ENCODE measurements around the gene PLCB1.

Gene PLCB1

DNA sequence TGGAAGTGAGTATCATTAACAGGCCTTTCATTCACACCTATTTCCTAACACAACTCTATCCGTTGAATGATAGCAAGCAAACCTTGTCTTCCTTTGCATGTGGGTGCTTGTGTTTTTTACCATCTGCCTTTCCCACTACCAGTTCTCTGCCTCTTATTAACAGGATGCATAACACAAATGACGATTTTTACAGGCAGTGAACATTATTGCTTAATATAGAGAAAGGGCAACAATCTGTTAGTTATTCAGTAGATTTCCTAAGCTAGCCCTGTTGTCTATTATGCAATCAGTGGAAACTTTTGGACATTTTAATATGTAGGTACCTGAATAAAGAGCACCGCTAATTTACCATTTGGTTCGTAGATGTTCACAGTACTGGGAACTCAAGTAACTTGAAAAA, 588.0 kb downstream of the PLCB1 start:
- DNase-seq (ENCODE audit: low read depth): no peak

- peak; percentile 48 for DNase-seq (ENCODE audit: low read depth)
These were observed 589.0 kb downstream of the PLCB1 start for GRCh38 chr20:8721098-8721497.

- peak; percentile 65 for DNase-seq (ENCODE audit: low read depth)
These were observed 590.3 kb downstream of the PLCB1 start for GRCh38 chr20:8722277-8722928.

GRCh38 chr20:8723296-8723695, 591.2 kb downstream of the PLCB1 start:
- no peak for DNase-seq (ENCODE audit: low read depth)

- DNase-seq (ENCODE audit: low read depth): no peak
These were observed 592.8 kb downstream of the PLCB1 start for GRCh38 chr20:8724884-8725283.

- no peak for DNase-seq (ENCODE audit: low read depth)
These were observed 594.4 kb downstream of the PLCB1 start for GRCh38 chr20:8726460-8726859.

- DNase-seq (ENCODE audit: low read depth): no peak
These were observed 602.9 kb downstream of the PLCB1 start for GRCh38 chr20:8735014-8735413.

- no peak for DNase-seq (ENCODE audit: low read depth)
These were observed 603.6 kb downstream of the PLCB1 start for GRCh38 chr20:8735674-8736073.

- no peak for DNase-seq (ENCODE audit: low read depth)
These were observed 608.2 kb downstream of the PLCB1 start for GRCh38 chr20:8740265-8740664.

GRCh38 chr20:8744228-8744844, 612.3 kb downstream of the PLCB1 start:
- DNase-seq (ENCODE audit: low read depth): peak; percentile 77

GRCh38 chr20:8749101-8749500, 617.0 kb downstream of the PLCB1 start:
- peak; percentile 10 for DNase-seq (ENCODE audit: low read depth)

DNA sequence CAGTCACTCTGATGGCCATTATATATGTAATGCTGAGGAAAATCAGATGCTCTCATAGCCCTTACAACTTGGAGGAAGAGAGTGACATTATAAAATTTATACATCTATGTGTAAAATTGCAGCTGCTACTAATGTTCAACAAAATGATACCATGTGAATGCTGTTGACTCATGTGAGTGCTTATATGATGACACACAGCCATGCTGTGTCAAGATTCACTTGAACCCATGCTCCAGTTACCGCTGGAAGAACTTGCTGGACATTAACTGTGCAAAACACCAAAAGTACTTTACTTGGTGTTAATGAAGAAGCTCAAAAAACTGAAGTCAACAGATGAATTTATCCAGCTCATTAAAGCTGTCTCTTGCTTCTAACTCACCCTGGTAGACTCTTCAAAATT, 617.9 kb downstream of the PLCB1 start:
- peak; percentile 25 for DNase-seq (ENCODE audit: low read depth)

DNA sequence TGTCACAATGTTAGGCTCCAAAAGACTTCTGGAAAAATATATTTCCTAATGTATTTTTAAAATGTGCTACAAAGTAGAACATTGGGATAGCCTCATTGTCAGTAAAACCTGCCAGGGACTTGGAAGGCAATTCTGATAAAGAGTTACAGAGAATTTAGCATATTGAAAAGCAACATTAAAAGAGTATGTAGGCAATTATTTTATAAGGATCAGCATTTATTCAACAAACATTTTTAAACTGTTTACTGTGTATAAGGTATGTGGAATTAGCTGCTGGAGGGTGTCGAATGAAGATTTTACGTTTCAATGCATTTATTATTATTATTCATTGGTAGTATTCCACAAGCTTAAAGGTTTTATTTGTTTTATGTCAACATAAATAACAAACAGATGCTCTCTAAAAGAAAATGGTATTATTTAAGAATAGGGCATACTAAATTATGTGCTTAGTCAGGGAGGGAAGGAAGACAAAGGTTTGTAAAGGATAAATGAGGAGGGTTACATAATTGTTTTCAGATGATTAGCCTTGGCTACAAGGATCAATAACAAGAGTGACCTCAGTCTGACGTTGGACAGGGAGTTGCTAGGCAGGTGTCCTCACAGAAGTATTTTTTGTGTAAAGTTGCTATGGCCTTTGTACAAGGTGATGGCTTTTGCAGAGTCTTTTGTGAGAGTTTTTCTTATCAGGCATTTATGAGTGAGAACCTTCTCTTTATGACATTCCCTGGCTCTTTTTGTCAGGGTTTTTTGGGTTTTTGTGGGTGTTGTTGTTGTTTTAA, 623.5 kb downstream of the PLCB1 start:
- no peak for DNase-seq (ENCODE audit: low read depth)

DNA sequence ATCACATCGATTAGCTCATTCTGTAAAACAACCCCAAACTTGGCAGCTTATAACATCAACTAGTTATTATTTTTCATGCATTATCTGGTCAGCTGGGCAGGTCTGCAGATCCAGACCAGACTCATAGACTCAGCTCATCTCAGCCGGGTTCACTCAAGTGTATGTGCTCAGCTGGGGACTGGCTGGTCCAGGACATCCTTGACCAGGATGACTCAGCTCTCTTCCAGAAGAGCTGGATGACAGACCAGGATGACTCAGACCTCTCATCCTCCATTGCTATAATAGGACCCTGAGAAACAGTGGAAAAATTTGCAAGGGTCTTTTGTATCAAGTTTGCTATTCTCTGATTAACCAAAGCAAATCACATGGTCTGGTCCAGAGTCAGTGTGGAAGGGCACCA, 624.3 kb downstream of the PLCB1 start:
- peak; percentile 78 for DNase-seq (ENCODE audit: low read depth)

DNA sequence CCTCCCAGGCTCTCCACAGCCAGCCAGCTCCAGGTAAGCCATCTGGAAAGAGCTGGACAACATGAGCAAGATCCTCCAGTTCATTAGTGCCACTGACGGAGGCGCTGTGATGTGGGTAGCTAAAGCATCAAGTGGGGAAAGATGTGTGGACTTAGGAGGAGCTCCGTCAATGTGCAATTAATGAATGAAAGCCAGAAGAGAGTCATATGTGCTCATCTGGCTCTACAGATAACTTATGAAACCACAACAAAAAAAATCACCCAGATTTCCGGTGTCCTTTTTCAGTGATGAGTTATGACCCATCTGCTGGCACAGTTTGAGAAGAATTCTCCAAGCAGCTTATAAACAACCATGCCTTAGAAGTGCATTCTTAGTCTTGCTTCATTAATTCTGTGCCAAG, 625.1 kb downstream of the PLCB1 start:
- DNase-seq (ENCODE audit: low read depth): peak; percentile 79

DNA sequence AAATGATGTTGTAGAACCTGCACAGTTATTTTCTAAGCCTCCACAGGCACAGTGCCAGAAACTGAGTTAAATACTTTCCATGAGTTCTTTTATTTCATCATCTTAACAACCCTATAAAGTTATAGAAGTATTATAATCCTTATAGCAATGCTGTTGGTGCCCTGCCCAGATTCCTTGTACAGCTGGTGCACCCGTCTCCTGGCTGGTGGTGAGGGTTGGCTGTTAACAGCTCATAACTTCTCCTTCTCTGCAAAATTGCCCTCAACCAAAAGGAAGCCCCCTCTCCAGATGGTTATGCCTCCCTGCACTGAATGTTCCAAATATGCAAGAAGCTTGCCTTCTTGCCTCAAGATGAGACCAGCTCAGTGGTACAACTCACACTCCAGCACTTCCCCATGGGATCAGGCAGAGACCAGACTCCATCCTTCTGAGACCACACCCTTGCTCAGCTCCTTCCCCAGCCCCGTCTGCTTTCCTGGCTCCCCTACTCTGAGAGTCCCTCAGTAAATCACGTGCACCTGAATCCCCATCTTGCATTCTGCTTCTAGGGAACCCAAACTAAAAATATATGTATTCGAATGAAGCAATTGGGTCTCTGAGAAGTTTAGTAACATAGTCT, 632.4 kb downstream of the PLCB1 start:
- no peak for DNase-seq (ENCODE audit: low read depth)

DNA sequence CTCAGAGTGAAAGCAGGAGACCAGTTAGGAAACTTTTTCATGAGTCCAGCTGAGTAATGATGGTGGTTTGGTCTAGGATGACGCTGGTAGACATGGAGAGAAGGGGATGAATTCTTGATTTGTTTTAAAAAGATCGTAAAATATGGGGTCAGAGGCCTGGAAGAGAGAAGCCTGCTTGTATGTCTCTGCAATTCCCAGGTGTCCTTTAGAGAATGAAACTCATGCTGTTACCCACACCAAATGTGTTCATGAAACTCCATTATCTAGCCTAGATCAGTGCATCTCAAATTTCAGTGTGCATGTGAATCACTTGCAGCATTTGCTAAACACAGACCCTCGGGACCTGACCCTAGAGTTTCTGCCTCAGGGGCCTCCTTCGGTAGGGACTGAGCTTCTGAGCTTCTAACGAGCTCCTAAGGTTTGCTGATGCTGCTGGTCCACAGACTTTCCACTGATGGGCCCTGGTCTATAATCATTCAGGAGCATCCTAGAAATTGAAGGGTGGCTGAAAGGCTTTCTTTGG, 634.9 kb downstream of the PLCB1 start:
- no peak for DNase-seq (ENCODE audit: low read depth)

GRCh38 chr20:8774412-8774811, 642.3 kb downstream of the PLCB1 start:
- DNase-seq (ENCODE audit: low read depth): peak; percentile 16

- no peak for DNase-seq (ENCODE audit: low read depth)
These were observed 645.8 kb downstream of the PLCB1 start for GRCh38 chr20:8777911-8778310.

DNA sequence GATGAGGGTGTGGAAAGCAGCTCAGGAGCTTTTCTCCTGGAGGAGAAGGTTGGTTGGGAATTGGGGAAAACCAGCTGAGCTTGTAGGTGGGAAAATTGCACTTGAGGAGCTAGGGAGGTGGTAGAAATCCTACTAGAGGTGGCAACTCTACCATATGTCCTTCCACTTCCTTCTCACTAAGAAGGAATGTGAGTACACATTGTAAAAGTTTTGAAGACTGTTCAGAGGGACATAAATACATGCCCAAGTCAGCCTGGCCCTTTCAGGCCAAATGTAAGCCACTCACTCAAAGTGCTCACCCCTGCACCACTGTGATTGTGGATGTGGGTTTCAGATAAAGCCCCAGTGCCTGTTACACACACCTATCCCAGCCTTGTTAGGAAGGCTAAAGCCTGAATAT, 646.3 kb downstream of the PLCB1 start:
- no peak for DNase-seq (ENCODE audit: low read depth)

GRCh38 chr20:8780915-8781314, 648.8 kb downstream of the PLCB1 start:
- DNase-seq (ENCODE audit: low read depth): no peak

- DNase-seq (ENCODE audit: low read depth): no peak
These were observed 650.7 kb downstream of the PLCB1 start for GRCh38 chr20:8782804-8783203.

- no peak for DNase-seq (ENCODE audit: low read depth)
These were observed 651.7 kb downstream of the PLCB1 start for GRCh38 chr20:8783734-8784133.

Measured in amniotic epithelial cell (primary cell).